GM12873 (cell line): Measurements from ENCODE around the gene KCTD16.

Experiments
- CTCF ChIP-seq: IDR thresholded peaks from 2 replicates; pipeline ENCODE4 v1.5.1; 2012; ENCODE audit warnings: low read depth, mild to moderate bottlenecking, moderate library complexity, low read length, control low read depth; ENCODE audit not compliant: insufficient read depth; ENCODE audit errors: missing control alignments

The KCTD16 gene

GRCh38 chr5:144166696-144167095 is 4.0 kb upstream of the KCTD16 start:
- no peak for TF ChIP-seq CTCF

- TF ChIP-seq CTCF = no peak
Observed at GRCh38 chr5:144167998-144168397, 2.7 kb upstream of the KCTD16 start.

GRCh38 chr5:144169904-144170275 is 783 bp upstream of the KCTD16 start:
- no peak for TF ChIP-seq CTCF

- TF ChIP-seq CTCF = no peak
Observed at GRCh38 chr5:144173766-144174165, 3.1 kb downstream of the KCTD16 start.

- no peak for TF ChIP-seq CTCF
Observed at GRCh38 chr5:144177548-144177947, 6.9 kb downstream of the KCTD16 start.

GRCh38 chr5:144179226-144179625 is 8.6 kb downstream of the KCTD16 start:
- TF ChIP-seq CTCF = no peak

- peak; percentile 58 for TF ChIP-seq CTCF
Observed at GRCh38 chr5:144183254-144183889, 12.7 kb downstream of the KCTD16 start.
